HG02885 (cell line): ENCODE measurements around the gene GAMT.

Source experiments
- ATAC-seq: cut with Tn5 transposase; IDR thresholded peaks from one replicate; pipeline ENCODE4 v1.9.1; 2021; ENCODE audit warnings: mild to moderate bottlenecking; ENCODE audit not compliant: unreplicated experiment, poor library complexity

The GAMT gene

DNA sequence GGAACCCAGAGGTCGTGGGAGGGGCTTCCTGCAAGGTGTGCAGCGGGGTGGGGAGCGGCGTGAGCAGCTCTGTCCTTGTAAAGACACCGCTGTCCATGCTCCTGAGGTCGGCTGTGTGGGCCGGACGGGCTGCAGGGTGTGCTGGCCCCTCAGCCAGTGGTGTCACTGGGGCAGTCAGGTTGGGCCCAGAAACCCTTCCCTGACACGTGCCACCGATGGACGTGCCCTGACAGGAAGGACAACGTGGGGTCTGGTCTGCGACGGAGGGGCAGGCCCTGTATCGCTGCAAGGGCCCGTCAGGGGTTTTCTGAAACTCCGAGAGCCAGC, 32.7 kb upstream of the GAMT start:
- no peak for ATAC-seq

- ATAC-seq: no peak
These were observed 32.0 kb upstream of the GAMT start for GRCh38 chr19:1433119-1434039.

- no peak for ATAC-seq
These were observed 31.2 kb upstream of the GAMT start for GRCh38 chr19:1432507-1432887.

DNA sequence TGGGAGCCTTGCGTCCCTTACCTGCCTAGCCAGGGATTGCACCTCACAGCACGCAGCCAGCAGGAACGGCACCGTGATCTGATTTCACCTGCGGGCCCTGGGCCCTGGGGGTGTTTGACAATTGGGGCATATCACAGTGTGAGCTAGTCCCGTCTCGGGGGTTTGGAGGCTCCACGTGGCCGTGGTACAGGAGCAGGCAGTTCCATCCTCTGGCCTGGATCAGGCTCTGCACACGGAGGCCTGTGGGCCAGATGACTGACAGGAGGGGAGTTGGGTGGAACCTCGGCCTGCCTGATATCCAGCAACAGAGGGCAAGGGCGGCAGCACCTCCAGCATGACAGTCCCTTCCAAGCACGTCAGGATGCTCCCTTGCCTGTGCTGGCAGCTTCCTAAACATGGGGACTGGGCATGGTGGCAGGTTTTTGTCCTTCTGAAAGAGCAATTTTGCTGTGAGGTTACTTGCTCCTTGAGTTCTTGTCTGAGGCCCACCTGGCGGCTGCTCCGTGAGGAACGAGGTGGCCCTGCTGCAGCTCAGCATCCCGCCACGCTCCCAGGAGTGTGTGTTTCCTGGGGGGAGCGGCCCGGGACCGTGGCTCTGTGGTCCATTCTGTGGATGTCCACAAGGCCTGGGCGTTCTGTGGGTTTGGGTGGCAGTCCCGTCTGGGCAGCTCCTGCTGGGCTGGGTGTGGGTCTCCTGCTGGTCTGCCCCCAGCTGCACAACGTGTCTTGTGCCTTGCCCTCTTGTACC, 30.6 kb upstream of the GAMT start:
- ATAC-seq: no peak

DNA sequence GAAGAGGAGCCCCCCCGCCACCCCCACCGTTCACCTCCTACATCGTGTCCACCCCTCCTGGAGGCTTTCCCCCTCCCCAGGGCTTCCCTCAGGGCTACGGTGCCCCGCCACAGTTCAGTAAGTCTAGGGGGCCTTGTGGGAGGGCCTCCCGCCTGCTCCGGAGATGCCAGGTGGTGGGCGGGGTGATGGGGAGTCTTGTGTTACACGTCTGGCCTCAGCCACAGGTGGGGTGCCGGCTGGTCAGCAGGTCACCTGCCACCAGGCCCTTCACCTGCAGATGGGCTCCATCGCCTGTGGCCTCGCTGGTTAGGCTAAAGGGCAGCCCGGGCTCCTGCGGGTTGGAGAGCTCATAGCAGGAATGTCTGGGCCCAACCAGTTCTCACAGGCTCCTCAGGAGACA, 28.9 kb upstream of the GAMT start:
- ATAC-seq: no peak

DNA sequence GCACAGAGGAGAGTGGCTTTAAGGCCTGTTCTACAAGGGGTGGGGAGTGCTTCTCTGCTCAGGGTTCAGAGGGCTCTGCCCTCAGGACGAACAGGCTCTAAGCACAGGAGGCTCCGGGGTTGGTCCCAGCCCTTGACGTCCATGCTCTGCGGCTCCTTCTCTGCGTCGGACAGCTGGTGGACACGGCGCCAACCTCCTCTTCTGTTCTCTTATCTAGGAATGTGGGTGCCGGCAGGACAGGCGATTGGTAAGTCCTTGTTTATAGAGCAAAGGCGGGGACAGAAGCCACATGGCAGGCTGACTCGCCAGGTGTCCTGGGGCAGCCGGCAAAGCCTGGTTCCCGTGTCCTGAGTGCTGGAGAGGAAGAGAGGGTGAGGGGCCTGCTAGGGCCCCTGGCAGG, 28.4 kb upstream of the GAMT start:
- ATAC-seq: no peak

DNA sequence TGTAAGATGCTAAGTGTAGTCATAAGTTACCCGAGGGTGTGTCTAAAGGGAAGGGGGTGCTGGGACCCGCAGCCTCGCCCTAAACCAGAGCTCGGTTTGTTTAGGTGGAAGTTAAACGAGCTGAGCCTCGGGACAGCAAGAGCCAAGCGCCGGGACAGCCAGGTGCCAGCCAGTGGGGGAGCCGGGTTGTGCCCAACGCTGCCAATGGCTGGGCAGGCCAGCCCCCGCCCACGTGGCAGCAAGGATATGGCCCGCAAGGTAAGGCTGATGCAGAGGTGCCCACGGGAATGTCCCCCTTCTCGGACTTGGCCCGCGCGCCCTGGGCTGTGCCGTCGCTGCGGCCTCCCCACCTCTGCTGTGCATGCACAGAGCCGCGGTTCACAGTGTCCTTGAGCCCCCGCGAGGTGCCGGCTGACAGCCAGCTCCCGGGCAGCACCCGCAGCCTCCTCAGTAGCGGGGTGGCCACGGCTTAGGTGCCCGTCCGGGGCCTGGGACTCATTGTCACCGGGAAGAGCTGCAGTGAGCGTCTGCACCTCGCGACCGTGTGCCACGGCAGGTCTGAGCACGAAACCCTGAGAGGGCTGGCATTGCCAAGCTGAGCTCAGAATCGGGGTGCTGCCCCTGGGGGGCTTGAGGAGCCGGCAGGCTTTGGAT, 27.5 kb upstream of the GAMT start:
- no peak for ATAC-seq

DNA sequence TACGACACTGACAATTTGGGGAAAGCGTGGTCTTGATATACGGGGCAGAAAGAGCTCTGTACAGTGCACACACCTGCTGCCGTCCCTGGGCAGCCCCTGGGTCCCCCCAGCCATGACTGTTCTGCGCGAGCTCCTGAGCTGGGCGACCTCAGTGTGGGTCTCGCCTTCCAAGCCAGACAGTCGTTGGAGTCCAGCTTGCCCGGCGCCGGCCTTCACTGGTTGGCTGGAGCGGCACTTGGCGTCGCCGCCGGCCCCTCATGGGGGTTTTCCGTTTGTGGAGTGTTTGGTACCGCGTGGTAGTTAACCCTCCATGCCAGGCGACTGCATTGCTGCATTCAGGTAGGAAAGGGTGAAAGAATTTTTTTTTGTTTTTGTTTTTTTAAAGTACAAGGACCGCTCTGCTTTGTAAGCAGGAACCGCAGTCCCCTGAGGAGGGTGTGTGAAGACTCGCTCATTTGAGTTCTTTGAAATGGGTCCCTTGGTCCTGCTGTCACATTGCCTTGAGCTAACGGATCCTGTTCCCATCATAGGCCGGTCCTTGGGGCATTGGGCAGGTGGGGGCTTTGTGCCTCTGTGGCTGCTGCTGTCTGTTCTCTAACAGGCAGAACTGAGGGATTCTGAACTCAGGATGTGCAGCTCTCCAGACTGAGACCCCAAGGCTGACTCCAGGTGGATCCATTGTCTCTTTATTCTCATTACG, 26.0 kb upstream of the GAMT start:
- ATAC-seq: no peak

DNA sequence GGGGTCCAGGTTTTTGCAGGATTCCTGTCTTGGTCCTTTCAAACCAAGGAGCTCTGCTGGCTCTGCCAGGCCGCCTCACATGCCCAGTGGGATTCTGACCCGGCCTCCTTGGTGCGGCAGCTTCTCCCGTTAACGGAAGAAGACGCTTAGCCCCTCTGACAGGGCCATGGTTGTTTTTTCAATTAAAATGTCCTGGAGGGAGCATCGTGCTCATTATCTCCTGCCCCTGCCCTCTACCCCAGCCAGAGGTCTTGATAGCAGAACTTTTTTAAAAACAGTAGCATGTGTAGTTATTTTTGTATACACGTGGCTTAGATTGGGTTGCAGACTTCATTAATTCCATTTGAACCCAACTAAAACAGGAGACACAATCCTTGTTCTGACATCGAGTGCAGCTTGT, 25.4 kb upstream of the GAMT start:
- no peak for ATAC-seq

DNA sequence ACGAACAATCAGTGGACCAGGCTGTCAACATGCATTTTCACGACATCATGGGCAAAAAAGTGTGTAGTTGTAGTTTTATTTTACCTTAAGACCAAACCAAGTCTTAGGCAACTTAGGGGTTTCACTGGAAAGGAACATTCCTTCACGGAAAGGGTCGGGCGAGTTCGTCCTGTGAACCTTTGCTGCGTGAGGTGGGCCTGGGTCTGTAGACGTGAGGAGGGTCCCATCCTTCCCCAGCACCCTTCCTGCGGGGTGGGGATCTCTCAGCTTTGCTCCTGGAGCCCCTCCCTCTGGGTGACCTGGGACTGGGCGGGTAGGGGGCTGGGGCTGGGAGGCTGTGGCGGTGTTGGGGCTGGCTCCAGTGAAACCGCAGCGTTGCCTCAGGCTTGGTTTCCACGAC, 24.6 kb upstream of the GAMT start:
- ATAC-seq: no peak

DNA sequence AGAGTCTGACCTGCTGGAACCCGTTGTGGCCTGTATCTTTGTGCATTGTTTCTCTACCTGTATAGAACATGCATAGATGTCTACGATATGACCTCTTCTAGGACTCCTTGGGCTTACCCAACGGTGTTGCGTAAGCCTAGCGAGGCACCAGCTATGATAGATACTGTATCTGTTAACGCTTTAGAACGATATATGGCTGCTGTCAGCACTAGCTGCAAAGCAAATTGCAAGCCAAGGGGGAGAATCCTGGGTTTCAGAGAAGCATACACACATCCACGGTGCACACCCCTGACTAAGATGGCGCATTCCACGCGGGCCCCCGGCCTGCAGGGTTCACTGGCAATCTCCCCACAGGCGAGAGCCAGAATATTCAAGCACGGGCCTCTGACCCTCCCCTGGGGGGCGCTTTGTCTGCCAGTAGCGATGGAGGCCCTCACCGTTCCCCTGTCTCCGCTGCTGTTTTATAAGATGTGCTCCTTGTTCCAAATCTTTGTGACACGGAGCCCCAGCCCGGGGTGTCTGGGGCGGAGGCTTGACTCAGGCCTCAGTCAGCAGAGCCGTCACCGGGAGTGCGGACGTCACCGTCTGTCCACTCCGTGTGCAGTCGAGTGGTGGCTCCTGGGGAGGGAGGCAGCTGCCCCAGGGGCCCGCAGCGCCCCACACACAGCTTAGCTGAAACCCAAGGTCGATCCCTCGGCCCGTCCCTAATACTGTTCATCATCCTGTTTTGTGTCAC, 23.9 kb upstream of the GAMT start:
- no peak for ATAC-seq

- ATAC-seq: no peak
These were observed 23.0 kb upstream of the GAMT start for GRCh38 chr19:1424192-1424955.

GRCh38 chr19:1423436-1424191, 22.3 kb upstream of the GAMT start:
- ATAC-seq: no peak

DNA sequence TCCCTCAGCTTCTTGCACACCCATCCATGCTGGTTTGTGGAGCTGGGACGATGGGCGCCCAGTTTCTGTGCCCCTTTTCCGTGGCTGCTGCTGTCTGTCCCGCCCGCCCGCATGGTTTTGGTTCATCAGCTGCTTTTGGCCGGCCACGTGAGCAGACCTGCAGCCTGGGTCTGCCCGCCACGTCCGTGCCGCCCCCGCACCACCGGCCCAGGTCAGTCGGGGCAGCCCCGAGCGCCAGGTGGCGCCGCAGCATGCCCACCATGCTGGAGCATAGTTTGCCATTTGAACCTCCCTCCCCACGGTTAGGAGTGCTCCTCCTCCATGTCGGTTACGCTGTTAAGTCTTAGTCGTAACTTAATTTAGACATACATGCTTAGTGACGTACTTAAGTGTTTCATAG, 21.6 kb upstream of the GAMT start:
- ATAC-seq: no peak

- ATAC-seq: no peak
These were observed 21.0 kb upstream of the GAMT start for GRCh38 chr19:1422360-1422759.

GRCh38 chr19:1421958-1422305, 20.6 kb upstream of the GAMT start:
- no peak for ATAC-seq

DNA sequence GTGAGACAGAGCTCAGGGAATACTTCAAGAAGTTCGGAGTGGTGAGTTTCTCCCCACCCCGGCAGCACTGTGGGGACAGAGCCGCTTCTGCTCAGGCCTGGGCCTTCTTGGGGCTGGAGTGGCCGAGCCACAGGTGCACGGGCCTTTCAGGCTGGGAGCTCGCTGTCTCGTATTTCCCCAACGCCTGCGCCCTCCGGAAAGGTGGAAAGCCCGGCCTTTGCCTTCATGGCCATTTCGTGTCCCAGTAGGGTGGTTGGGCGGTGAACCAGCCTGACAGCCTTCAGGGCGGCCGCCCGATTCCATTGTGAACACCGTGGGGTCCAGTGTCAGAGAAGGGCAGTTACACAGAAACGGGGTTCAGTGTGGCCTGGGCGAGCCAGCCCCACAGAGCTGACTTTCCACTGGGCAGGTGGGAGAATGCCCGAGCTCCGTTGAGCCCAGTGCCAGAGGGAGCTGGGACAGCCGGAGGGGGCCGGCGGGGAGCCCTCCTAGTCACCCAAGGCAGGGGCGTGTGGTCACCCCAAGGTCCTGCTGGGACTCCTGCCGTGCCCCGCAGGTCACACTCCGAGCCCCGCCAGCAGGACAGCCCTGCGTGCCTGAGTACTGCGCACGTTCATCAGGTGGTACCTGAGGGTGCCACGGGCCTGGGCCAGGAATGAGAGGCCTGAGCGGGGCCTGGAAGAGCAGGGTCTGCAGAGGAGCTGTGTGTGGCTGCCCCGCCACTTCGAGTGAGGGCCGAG, 20.0 kb upstream of the GAMT start:
- ATAC-seq: no peak

DNA sequence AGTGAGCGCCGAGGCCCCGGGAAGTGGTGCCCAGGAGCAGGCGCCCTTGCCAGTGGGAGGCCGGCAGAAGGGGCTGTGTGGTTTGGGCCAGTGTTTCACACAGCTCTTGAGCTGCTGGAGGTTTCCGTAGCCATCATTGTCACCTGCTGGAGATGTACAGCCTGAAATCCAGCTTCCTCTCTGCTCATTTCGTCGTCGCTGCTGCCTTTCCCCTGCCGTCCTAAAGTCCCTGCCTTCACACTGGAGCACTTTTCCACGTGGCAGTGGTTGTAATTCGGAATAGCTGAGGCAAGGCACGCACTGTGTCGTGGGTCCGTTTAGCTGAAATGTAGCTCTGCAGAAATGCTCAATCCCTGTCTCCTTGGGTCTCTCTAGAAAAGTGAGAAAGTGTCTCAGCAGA, 19.2 kb upstream of the GAMT start:
- no peak for ATAC-seq
